DND-41 (cell line): ENCODE results near the gene PPP6R1.

ENCODE experiments used
- ATAC-seq: fragments of 200-7000 bp; cut with Tn5 transposase; 3 replicates; pipeline ENCODE4 v1.9.1; 2021; ENCODE audit warnings: low read depth; ENCODE audit not compliant: insufficient read depth
- DNase-seq: peaks from one replicate; pipeline ENCODE4 v3.0.0-alpha.2; 2020
- H2AFZ ChIP-seq: 2 replicates; pipeline ENCODE4 v1.6.0; 2012; ENCODE audit warnings: low read depth, low read length
- H3K27ac ChIP-seq: 2 replicates; pipeline ENCODE4 v1.5.1; 2012; ENCODE audit warnings: low read length, inconsistent platforms
- H3K27me3 ChIP-seq: fragments of 200-600 bp; sonication (generic); 2 replicates; pipeline ENCODE4 v1.6.0; 2012; ENCODE audit warnings: low read length, mild to moderate bottlenecking, inconsistent platforms; ENCODE audit not compliant: insufficient read depth, poor library complexity
- H3K36me3 ChIP-seq: 2 replicates; pipeline ENCODE4 v1.5.1; 2012; ENCODE audit warnings: low read length, inconsistent platforms; ENCODE audit not compliant: insufficient read depth
- H3K4me1 ChIP-seq: 2 replicates; pipeline ENCODE4 v1.5.1; 2012; ENCODE audit warnings: mild to moderate bottlenecking, low read length; ENCODE audit not compliant: insufficient read depth
- H3K4me2 ChIP-seq: 2 replicates; pipeline ENCODE4 v1.6.0; 2012; ENCODE audit warnings: mild to moderate bottlenecking, moderate library complexity, low read length, inconsistent platforms; ENCODE audit not compliant: insufficient read depth
- H3K4me3 ChIP-seq, 2 experiments: fragments of 200-600 bp in 1 of 2; shearing (Covaris generic) in 1 of 2; 2 replicates each; pipeline ENCODE4 v1.5.1; 2012 to 2016; ENCODE audit warnings: inconsistent platforms in 2 of 2, low read length in 2 of 2, mild to moderate bottlenecking in 2 of 2, low read depth in 1 of 2, moderate library complexity in 1 of 2
- H3K79me2 ChIP-seq: 2 replicates; pipeline ENCODE4 v1.6.0; 2012; ENCODE audit warnings: low read length, inconsistent platforms; ENCODE audit not compliant: insufficient read depth
- H3K9ac ChIP-seq: 2 replicates; pipeline ENCODE4 v1.6.0; 2012; ENCODE audit warnings: low read depth, mild to moderate bottlenecking, inconsistent platforms, low read length, moderate library complexity
- H3K9me3 ChIP-seq: 2 replicates; pipeline ENCODE4 v1.5.1; 2012; ENCODE audit warnings: low read length, moderate library complexity, mild to moderate bottlenecking, inconsistent platforms; ENCODE audit not compliant: insufficient read depth, severe bottlenecking
- H4K20me1 ChIP-seq: 2 replicates; pipeline ENCODE4 v1.6.0; 2012; ENCODE audit warnings: low read length; ENCODE audit not compliant: insufficient read depth
- CTCF ChIP-seq: IDR thresholded peaks from 2 replicates; pipeline ENCODE4 v1.5.1; 2012; ENCODE audit warnings: borderline replicate concordance, low read length, moderate library complexity, mild to moderate bottlenecking; ENCODE audit not compliant: poor library complexity, severe bottlenecking; ENCODE audit errors: extremely low read depth
- EZH2 ChIP-seq: IDR thresholded peaks from 3 replicates; pipeline ENCODE4 v1.6.1; 2012; ENCODE audit warnings: borderline replicate concordance, low read depth, mild to moderate bottlenecking, moderate library complexity, low read length, inconsistent platforms; ENCODE audit not compliant: severe bottlenecking

The PPP6R1 gene

GRCh38 chr19:55297267-55297666 lies 38.5 kb upstream of the PPP6R1 start:
- Histone ChIP-seq H2AFZ (no peak overlapping the region), H3K36me3 (no peaks in the 10 kb centered on the region), H3K4me2 (no peak overlapping the region), H3K27me3 (no peaks in the 10 kb centered on the region), H3K4me1 (peaks cover 12% of the 10 kb centered on the region), H3K27ac (no peak overlapping the region), H3K4me3 (no peak overlapping the region), H4K20me1 (no peaks in the 10 kb centered on the region), H3K79me2 (peaks cover 5% of the 10 kb centered on the region), H3K9me3 (no peaks in the 10 kb centered on the region), H3K9ac (no peak overlapping the region)
- no peak for TF ChIP-seq CTCF
- TF ChIP-seq EZH2: no peak
- DNase-seq (no peak), ATAC-seq (no peak)

DNA sequence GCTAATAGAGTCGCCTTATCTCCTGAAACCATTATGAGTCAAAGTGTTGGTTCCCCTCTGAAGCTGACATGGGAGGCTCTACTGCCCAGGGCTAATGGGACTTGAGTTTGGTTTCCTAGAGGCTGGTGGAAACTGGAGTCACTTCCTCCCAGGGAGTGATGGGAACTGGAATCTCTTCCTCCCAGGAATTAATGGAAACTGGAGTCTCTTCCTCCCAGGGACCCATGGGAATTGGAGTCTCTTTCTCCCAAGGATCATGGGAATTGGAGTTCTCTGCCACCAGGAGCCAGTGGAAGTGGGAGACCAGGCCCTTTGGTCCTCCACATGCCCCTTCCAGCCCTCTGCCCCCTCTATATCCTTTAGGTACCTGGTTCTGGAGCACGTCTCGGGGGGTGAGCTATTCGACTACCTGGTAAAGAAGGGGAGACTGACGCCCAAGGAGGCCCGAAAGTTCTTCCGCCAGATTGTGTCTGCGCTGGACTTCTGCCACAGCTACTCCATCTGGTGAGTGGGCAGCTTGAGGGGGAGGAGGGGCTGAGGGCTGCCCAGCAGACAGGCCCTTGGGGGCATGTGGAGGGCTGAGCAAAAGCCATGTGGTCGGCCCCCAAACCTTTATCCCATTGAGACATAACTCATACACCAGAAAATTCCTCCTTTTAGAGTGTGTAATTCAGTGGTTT lies 30.4 kb upstream of the PPP6R1 start:
- no peaks in the 10 kb centered on the region for H3K79me2 ChIP-seq
- H4K20me1 ChIP-seq: no peaks in the 10 kb centered on the region
- no peak overlapping the region for H3K4me2 ChIP-seq
- no peaks in the 10 kb centered on the region for H3K36me3 ChIP-seq
- H3K4me3 ChIP-seq: no peak overlapping the region
- no peak for DNase-seq
- H3K9me3 ChIP-seq: no peaks in the 10 kb centered on the region
- H2AFZ ChIP-seq: no peak overlapping the region
- ATAC-seq: no peak
- no peak overlapping the region for H3K27ac ChIP-seq
- no peak overlapping the region for H3K9ac ChIP-seq
- no peaks in the 10 kb centered on the region for H3K4me1 ChIP-seq
- H3K27me3 ChIP-seq: no peaks in the 10 kb centered on the region
- TF ChIP-seq EZH2 (no peak), CTCF (no peak)

GRCh38 chr19:55287361-55288079 lies 28.7 kb upstream of the PPP6R1 start:
- H3K36me3 ChIP-seq: no peaks in the 10 kb centered on the region
- DNase-seq: no peak
- H3K9ac ChIP-seq: no peak overlapping the region
- H3K4me3 ChIP-seq: no peak overlapping the region
- no peaks in the 10 kb centered on the region for H4K20me1 ChIP-seq
- H3K9me3 ChIP-seq: no peaks in the 10 kb centered on the region
- H3K4me2 ChIP-seq: no peak overlapping the region
- no peak overlapping the region for H3K27ac ChIP-seq
- no peak overlapping the region for H2AFZ ChIP-seq
- TF ChIP-seq CTCF (no peak), EZH2 (no peak)
- H3K4me1 ChIP-seq: no peaks in the 10 kb centered on the region
- no peaks in the 10 kb centered on the region for H3K79me2 ChIP-seq
- H3K27me3 ChIP-seq: no peaks in the 10 kb centered on the region
- ATAC-seq: no peak
